ENCODE measurements around the gene PEMT.
A peak's percentile ranks its signal among the peaks of the same experiment; 100 is the strongest.

Gene PEMT

GRCh38 chr17:17569691-17570090 lies 21.8 kb downstream of the PEMT start:
- DNase-seq: no peak

DNA sequence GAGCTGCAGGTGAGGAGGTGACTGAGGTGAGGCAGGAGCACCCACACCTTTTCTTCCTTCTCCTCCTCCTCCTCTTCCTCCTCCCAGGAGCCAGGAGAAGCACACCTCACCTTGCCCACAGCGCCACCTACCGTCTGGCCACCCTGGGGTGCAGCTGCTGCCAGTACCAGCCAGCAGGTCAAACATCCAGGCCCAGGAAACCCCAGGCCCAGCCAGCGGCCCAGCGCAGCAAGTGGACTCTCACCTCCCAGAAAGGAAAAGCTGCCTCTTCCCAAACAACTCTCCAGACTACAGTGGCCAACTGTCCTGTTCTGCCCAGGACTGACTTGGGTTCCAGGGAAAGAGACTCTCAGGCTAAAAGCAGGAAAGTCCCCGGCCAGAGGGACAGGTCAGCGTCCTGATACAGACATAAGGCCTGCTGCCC lies 22.7 kb downstream of the PEMT start:
- peak; percentile 30 for DNase-seq

DNA sequence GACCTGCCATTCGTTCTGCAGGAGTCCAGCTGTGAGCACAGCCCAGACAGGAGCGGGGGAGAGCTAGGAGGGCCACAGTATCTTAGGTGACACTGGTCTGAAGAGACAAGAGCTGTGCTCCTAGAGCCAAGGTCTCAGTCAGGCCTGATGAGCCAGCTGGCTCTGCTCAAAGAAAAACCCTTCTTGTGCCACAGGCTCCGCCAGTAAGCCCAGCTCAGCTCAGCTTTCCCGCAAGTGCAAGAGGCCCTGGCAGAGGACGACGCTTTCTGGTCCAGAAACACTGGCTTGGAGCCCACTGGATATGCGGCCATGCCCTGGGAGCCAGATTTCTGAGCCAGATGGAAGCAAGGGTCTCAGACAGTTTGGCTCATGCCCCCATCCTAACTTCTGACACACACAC lies 23.9 kb downstream of the PEMT start:
- no peak for DNase-seq

DNA sequence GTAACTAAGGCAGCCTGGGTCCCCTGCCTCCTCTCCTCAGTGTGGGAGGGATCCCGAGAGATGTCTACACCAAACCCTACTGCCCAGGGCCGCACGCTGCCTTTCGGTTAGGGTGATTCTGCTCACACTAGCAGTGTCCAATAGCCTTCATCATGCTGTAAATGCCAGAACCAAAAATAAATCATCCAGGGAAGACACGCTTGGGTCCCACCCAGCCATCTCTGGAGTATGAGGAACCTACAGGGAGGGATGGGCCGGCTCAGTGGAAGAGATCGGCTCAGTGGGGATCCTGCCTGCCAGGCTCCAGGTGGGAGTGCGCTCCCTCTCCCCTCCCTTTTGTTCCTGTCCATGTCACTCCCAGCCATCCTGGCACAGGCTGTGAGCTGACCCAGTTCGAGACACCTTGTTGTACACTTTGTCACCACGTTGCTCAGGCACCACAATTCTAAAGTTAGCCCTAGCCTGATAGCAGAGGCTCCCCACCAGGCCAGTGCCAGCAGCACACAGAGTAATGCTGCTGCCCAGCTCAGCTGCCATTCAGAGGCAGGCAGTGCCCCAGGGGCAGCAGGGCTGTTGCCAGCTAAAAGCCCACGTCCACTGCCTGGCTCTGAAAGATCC lies 24.5 kb downstream of the PEMT start:
- DNase-seq: no peak

DNA sequence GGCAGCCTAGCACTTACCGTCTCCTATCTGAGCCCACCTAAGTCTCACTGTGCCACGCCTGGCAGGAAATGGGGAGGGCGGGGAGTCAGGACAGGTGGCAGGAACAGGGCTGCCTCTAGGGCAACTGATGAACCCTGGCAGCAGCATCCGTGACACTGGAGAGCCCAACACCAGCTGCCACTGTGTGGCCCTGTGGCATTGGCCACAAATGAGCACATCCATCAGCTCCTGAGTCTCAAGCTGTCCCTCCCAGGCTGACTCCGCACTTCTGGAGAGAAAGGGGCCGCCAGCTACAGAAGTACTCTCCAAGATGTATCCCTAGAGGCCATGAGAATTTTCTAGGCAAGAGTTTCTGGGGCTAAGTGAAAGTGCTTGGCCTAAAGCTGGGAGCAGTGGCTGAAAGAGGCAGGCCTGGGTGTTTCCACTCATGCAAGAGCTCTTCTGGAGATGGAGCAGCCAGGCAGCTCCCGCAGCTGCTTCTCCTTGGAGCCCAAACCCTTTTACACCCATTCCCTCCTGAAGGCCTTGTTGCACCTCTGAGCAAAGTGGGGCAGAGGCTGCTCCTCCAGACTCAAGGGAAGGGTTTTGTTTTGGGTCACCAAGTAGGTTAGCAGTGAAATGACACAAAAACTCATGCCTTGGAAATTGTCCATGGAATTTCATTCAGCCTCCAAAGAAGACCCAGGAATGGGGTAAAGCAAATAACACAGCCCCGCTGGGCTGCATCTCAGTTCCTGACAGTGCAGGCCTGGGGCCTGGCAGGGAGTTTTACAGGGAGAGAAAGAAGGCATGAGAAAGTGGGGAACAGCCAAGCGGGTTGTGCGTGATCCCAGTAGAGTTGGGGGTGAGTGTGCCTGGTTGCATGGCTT lies 25.8 kb downstream of the PEMT start:
- no peak for DNase-seq

GRCh38 chr17:17564896-17565295 lies 26.6 kb downstream of the PEMT start:
- DNase-seq: no peak

GRCh38 chr17:17564323-17564722 lies 27.2 kb downstream of the PEMT start:
- no peak for DNase-seq

DNA sequence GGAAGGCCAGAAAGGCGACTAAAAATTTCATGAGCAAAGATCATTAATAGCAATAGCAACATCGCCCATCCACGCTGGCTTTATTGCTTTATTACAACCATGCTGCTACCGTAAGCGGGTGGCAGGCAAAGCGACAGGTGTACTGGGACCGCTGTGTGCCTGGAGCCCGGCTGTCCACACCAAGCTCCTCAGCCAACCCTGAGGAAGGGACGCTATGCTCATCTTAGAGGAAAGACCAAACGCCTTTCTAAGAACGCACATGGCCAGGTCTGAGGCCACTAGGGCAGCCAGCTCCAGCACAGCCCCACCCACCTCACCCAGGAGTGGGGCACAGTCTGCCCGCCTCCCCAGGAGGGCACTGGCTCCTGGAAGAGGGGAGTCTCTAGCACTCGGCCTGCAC lies 28.0 kb downstream of the PEMT start:
- no peak for DNase-seq

DNA sequence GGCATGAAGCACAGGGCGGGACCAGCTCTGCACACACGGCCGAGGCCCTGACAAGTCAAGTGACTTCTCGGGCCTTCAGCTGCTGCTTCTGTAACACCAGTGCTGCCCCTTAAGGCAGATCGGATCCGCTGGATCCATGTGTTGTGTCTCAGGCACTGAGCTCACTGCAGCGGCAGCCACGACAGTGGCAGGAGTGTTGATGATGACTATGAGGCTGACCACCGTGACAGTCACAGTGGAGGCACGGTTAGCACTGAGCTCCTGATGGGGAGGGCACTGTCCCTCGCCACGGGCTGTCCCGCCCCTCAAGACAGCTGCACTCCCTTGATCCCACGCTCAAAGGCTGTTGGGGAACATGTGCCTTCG lies 29.4 kb downstream of the PEMT start:
- no peak for DNase-seq

GRCh38 chr17:17561408-17562145 lies 29.9 kb downstream of the PEMT start:
- no peak for DNase-seq

DNA sequence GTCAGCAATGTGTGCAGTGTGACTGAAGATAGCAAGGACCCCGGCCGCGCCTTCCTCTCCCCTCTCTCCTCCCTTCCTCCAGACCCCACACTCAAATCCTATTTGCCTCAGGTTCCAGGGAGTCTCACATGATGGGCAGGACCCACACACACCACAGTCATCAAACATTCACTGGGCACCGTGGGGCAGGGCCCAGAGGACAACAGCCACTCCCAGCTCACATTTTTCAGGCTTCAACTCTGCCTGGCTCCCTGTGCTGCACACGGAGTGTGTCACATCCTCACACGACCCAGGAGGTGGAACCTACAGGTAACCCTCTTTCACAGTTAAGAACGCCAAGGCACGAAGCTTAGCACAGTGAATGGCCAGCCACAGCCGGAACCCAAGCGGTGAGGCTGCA lies 30.5 kb downstream of the PEMT start:
- no peak for DNase-seq

- DNase-seq: no peak
Observed at GRCh38 chr17:17560167-17560566, 31.3 kb downstream of the PEMT start.

GRCh38 chr17:17559164-17559563 lies 32.3 kb downstream of the PEMT start:
- no peak for DNase-seq

DNA sequence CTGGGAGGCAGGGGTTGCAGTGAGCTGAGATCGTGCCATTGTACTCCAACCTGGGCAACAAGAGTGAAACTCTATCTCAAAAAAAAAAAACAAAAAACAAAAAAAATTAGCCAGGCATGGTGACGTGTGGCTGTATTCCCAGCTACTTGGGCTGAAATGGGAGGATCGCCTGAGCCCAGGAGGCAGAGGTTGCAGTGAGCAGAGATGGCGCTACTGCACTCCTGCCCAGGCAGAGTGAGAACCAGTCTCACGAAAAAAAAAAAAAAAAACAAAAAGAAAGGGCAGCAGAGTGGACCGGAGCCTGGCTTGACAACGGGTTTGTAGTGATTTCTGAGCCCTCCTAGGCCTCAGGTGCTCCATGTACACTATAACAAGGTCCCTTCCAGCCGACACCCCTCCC lies 33.1 kb downstream of the PEMT start:
- DNase-seq: no peak

DNA sequence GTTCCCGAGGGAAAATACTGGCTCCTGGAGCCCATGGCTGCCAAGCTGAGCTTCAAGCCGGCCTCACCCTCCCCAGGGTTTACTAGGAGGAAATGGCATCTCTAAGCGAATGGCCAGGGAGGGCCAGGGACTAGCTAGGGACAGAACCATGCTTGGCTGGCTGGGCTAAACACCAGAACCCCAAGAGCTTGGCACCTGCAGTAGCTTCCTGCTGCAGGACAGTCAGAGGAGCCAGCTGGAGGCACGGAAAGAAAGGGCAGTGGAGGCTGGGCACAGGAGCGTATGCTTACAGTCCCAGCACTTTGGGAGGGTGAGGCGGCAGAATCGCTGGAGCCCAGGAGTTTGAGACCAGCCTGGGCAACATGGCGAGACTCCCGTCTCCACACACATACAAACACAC lies 33.7 kb downstream of the PEMT start:
- no peak for DNase-seq

DNA sequence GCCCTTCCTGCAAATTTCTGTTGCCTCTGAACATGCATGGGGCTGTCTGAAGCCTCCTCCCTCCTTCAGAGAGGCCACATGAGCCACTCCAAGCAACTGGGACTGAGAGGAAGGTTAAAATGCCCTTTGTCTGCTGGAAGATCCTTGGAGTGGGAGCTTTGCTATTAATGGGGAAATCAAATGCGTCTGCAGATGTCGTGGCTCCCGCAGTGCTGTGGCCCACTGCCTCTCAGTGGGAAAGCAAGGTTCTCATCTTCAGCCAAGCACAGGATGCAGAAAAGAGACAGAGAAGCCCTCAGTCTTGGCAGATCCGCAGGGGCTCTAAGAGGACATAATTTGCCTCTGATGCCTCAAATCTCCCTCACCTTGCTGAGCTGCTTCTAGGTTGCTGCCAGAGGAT lies 34.8 kb downstream of the PEMT start:
- DNase-seq: no peak

DNA sequence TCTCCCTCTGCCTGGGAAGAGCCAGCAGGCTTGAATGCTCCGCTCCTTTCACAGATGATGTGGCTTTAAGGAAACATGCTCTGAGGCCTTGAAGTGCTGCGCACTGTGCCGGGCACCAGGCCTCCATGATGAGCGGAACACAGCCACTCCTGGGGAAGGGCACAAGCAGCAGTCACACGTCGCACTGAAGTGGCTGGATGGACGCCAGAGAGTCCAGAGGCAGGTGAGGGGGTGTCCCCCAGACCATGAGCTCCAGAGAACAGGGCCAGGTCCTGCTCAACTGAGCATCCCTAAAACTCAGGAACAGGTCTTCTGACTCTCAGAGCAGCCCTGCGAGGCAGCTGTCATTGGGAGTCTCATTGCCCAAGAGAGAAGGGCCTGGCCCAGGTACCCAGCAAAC lies 35.6 kb downstream of the PEMT start:
- DNase-seq: no peak

DNA sequence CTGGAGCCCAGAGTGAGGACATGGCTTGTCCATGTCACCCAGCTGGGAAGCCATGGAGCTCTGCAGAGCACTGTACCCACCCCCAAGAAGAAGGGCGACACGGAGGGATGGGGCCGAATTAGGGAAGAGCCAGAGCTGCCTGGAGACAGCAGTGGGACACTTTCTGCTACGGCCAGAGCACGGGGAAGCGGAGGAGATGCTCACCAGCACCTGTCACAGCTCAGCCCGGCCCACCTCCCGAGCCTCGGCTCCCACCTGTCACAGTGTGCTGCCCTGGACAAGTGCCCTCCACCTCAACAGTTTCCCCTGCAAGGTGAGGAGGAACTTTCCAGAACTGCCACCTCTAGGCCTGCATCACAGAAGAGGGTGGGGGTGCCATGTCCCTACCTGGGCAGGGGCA lies 36.4 kb downstream of the PEMT start:
- DNase-seq: no peak

GRCh38 chr17:17554266-17554665 lies 37.2 kb downstream of the PEMT start:
- no peak for DNase-seq

DNA sequence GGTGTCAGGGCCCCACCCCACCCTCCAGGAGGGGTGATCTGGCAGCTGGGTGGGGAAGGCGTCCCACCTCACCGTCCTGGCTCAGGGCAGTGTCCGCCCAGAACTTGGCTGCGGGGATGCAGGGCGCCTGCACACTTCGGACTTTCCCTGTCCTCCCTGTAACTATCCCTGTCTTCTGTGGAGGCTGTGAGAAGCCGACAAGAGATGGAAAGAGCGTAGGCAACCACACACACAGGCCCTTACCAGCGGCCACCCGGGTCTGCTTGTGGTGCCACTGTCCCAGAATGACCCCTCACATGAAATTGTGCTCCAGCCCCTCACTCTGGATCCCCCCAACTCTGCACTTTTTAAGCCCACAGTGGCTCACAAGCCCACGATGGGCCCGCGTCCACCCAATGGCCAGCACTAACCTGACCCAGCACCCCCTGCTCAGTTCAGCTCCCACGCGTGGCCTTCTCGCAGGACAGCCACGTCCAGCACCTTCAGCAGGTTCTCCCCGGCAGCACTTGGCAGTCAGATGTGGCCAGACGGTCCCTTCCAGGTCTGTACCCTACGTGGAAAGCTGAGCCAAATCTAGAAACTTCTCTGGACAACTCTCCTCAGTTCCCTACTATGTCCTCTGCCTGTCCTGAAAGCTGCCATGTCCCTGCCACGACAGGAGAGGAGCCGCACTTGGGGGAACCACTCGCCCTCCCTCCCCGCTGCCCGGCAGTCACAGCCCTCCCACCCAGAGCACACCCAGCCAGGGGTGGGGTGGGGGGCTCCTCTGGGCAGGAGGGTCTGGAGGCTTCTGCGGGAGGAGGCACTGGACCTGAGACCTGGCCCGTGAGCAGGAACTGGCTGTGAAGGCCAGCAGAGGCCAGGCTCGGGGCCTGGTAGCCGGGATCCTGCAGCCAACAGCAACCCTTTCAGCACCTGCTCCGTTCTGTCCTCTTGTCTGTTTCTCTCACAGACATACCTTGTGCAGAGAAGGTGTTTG lies 38.0 kb downstream of the PEMT start:
- no peak for DNase-seq

DNA sequence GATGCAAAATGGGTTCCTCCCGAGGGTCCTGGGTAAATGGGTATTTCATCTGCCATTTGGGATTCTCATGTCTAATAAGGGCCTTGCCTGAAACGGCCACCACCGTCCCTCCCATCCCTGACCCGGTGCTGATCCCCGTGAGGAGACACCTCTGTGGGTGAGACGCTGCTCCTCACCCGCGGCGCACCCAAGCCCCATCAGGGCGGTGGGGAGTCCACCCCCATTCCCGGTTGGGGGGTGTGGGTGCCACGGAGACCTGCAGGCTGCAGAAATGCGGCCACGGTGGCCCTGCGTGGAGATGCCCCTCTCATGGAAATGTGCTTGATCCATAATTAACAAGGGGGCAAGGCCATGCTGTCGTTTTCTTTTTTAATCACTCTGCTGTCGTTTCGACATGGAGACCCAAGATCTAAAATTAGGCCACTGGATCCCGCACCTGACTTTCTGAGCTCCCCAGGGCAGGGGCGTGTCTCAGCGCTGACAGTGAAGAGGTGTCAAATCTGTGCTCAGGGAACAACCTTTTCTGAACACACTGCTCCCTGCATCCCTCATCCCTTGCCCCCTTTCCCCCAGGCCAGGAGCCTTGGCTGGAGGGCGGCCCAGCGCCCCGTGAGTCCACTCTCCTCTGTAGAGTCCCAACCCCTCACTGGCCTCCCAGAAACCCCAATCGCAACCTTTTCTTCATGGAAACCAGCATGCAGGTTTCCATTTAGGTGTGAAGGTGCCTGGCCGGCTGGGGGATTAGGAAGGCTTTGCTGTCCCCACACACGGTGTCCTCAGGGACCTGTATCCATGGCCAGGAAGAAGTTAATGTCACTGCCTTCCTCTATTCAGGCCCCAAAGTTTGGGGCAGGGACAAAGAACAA lies 38.9 kb downstream of the PEMT start:
- no peak for DNase-seq

DNA sequence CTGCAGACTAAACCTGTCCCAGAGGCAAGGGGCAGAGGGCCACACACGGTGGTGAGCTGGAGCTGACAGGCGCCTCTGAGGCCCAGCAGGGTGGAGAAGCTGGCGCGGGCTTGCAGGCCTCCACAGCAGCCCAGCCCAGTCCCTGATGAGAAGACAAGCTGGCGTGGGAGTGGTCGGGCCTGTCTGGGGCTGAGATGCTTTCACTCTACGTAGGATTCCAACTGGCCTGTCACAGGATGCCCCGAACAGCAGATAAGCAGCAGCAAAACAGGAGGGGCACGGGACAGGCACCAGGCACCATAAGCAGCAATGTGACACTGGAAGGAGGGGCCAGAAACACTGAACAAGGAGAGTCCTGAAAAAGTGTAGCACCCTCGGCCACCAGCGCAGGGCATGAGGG lies 40.1 kb downstream of the PEMT start:
- DNase-seq: no peak

Measured in NCI-H2029 treated with DMSO at 0.1 percent for 48 hours (cell line).